Measurements from ENCODE around the gene MCTP1.

Gene MCTP1

GRCh38 chr5:94769996-94770395, 514.9 kb downstream of the MCTP1 start:
- in situ Hi-C loops (cut with MboI; ENCODE audit: low pct_unique_long_range_greater_than_20kb, low sequenced_read_pairs, unreplicated experiment) = no loop called here
- no peak for TF ChIP-seq CTCF (IDR thresholded peaks at IDR 0.05; ENCODE audit: extremely low read depth, insufficient read depth, missing control alignments)
- DNase-seq (ENCODE audit: low spot score) = no peak

- DNase-seq (ENCODE audit: low spot score) = no peak
- no peak for TF ChIP-seq CTCF (IDR thresholded peaks at IDR 0.05; ENCODE audit: extremely low read depth, insufficient read depth, missing control alignments)
- in situ Hi-C loops (cut with MboI; ENCODE audit: low pct_unique_long_range_greater_than_20kb, low sequenced_read_pairs, unreplicated experiment) = no loop called here
These were observed 523.1 kb downstream of the MCTP1 start for GRCh38 chr5:94761786-94762185.

- in situ Hi-C loops (cut with MboI; ENCODE audit: low pct_unique_long_range_greater_than_20kb, low sequenced_read_pairs, unreplicated experiment) = no loop called here
- DNase-seq (ENCODE audit: low spot score) = no peak
- TF ChIP-seq CTCF (IDR thresholded peaks at IDR 0.05; ENCODE audit: extremely low read depth, insufficient read depth, missing control alignments) = no peak
These were observed 523.8 kb downstream of the MCTP1 start for GRCh38 chr5:94761055-94761454.

GRCh38 chr5:94759961-94760360, 524.9 kb downstream of the MCTP1 start:
- DNase-seq (ENCODE audit: low spot score) = no peak
- TF ChIP-seq CTCF (IDR thresholded peaks at IDR 0.05; ENCODE audit: extremely low read depth, insufficient read depth, missing control alignments) = no peak
- in situ Hi-C loops (cut with MboI; ENCODE audit: low pct_unique_long_range_greater_than_20kb, low sequenced_read_pairs, unreplicated experiment) = no loop called here

GRCh38 chr5:94759022-94759421, 525.9 kb downstream of the MCTP1 start:
- in situ Hi-C loops (cut with MboI; ENCODE audit: low pct_unique_long_range_greater_than_20kb, low sequenced_read_pairs, unreplicated experiment) = no loop called here
- DNase-seq (ENCODE audit: low spot score) = no peak
- no peak for TF ChIP-seq CTCF (IDR thresholded peaks at IDR 0.05; ENCODE audit: extremely low read depth, insufficient read depth, missing control alignments)

GRCh38 chr5:94754824-94755223, 530.1 kb downstream of the MCTP1 start:
- no peak for DNase-seq (ENCODE audit: low spot score)
- in situ Hi-C loops (cut with MboI; ENCODE audit: low pct_unique_long_range_greater_than_20kb, low sequenced_read_pairs, unreplicated experiment) = no loop called here
- no peak for TF ChIP-seq CTCF (IDR thresholded peaks at IDR 0.05; ENCODE audit: extremely low read depth, insufficient read depth, missing control alignments)

GRCh38 chr5:94751460-94751859, 533.4 kb downstream of the MCTP1 start:
- TF ChIP-seq CTCF (IDR thresholded peaks at IDR 0.05; ENCODE audit: extremely low read depth, insufficient read depth, missing control alignments) = no peak
- no peak for DNase-seq (ENCODE audit: low spot score)
- in situ Hi-C loops (cut with MboI; ENCODE audit: low pct_unique_long_range_greater_than_20kb, low sequenced_read_pairs, unreplicated experiment) = no loop called here
